ENCODE measurements around the gene PVR.

DNA sequence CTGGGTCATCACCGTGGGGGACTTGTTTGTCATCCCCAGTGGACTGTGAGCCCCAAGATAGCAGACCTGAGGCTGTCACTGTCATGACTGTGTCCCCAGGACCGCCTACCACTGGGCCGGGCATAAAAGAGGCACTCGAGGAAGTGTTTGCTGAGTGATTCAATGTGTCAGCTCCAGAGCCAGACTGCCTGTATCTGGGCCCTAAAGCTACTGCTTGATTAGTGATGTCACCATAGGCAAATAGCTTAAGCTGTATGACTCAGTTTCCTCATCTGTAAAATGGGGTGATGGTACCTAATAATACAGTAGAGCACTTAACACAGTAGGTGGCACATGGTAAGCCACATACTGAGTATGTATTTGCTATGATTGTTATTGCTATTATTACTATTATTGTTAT lies 16.4 kb downstream of the PVR start:
- TF ChIP-seq, protein P1, sequence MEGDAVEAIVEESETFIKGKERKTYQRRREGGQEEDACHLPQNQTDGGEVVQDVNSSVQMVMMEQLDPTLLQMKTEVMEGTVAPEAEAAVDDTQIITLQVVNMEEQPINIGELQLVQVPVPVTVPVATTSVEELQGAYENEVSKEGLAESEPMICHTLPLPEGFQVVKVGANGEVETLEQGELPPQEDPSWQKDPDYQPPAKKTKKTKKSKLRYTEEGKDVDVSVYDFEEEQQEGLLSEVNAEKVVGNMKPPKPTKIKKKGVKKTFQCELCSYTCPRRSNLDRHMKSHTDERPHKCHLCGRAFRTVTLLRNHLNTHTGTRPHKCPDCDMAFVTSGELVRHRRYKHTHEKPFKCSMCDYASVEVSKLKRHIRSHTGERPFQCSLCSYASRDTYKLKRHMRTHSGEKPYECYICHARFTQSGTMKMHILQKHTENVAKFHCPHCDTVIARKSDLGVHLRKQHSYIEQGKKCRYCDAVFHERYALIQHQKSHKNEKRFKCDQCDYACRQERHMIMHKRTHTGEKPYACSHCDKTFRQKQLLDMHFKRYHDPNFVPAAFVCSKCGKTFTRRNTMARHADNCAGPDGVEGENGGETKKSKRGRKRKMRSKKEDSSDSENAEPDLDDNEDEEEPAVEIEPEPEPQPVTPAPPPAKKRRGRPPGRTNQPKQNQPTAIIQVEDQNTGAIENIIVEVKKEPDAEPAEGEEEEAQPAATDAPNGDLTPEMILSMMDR (IDR thresholded peaks at IDR 0.05) = no peak
- TF ChIP-seq POLR2AphosphoS5 (IDR thresholded peaks at IDR 0.05) = no peak
- TF ChIP-seq POLR2A (IDR thresholded peaks at IDR 0.05) = no peak

All from breast epithelium (tissue), 3 donors.